Activated CD8-positive, alpha-beta memory T cell treated with anti-CD3 and anti-CD28 coated beads for 1 hour (primary cell): ENCODE measurements around the gene FXYD3.

ENCODE experiments used
- DNase-seq, 2 donors: peaks; one replicate each; pipeline ENCODE4 v3.0.0-alpha.2; 2020; ENCODE audit warnings: low read depth in 1 of 2; ENCODE audit errors: extremely low read depth in 1 of 2

The FXYD3 gene

GRCh38 chr19:35157431-35157830, 41.8 kb downstream of the FXYD3 start:
- DNase-seq = no peak

- DNase-seq = no peak
These were observed 44.0 kb downstream of the FXYD3 start for GRCh38 chr19:35159606-35160005.

DNA sequence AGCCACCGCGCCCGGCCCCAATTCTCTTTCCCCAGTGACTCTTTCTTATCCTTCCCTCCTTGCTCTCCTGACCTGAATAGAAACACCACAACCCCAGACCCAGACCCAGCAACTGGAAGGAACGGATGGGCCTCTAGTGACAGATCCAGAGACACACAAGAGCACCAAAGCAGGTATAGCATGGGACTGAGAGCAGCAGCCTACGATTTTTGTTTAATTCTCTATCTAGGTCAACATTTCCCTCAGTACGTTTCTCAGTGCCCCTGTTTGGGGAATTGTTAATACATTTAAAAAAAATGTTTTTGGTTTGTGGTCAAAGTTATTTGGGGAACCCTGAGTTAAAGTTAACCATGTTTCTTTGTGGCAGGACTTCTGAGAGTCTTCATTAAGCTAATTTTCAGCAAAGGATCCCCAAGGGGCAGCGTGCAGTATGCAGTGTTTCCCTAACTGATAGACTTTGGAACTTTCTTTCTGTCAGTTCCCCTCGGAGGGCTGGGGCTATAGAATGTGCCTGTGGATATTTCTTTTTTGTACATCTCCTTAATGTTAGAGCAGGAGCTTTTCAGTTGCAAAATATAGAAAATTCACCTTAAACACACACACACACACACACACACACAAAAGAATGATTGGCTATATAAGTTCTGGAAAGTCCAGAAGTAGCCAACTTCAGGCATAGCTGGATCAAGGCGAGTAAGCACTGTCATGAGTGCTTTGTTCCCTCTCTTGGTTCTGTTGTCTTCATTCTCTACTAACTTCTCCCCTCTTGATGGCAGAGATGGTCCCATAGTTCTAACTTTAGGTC, 45.2 kb downstream of the FXYD3 start:
- DNase-seq = no peak

- DNase-seq = no peak
These were observed 45.8 kb downstream of the FXYD3 start for GRCh38 chr19:35161434-35161743.

GRCh38 chr19:35162471-35163326, 47.1 kb downstream of the FXYD3 start:
- DNase-seq = no peak

GRCh38 chr19:35164418-35164817, 48.8 kb downstream of the FXYD3 start:
- no peak for DNase-seq

DNA sequence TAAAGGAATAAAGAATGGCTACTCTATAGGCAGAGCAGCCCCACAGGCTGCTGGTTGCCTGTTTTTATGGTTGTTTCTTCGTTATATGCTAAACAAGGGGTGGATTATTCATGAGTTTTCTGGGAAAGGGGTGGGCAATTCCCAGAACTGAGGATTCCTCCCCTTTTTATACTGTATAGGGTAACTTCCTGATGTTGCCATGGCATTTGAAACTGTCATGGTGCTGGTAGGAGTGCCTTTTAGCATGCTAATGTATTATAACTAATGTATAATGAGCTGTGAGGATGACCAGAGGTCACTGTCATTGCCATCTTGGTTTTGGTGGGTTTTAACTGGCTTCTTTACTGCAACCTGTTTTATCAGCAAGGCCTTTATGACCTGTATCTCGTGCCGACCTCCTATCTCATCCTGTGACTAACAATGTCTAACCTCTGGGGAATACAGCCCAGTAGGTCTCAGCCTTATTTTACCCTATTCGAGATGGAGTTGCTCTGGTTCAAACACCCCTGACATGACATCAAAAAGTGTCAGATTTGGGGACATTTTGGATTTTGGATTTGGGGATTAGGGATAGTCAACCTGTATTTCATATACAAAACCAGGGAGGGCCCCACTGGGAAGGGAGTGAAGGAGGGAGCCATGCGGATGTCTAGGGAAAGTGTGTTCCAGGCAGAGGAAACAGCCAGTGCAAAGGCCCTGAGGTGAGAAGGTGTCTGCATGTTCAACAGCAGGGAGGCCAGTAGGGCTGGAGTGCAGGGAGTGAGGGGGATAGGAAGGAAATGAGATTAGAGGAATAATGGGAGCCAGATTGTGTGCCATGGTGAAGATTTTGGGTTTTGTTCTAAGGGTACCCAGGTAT, 49.8 kb downstream of the FXYD3 start:
- DNase-seq = no peak

- DNase-seq = no peak
These were observed 50.8 kb downstream of the FXYD3 start for GRCh38 chr19:35166100-35167063.

DNA sequence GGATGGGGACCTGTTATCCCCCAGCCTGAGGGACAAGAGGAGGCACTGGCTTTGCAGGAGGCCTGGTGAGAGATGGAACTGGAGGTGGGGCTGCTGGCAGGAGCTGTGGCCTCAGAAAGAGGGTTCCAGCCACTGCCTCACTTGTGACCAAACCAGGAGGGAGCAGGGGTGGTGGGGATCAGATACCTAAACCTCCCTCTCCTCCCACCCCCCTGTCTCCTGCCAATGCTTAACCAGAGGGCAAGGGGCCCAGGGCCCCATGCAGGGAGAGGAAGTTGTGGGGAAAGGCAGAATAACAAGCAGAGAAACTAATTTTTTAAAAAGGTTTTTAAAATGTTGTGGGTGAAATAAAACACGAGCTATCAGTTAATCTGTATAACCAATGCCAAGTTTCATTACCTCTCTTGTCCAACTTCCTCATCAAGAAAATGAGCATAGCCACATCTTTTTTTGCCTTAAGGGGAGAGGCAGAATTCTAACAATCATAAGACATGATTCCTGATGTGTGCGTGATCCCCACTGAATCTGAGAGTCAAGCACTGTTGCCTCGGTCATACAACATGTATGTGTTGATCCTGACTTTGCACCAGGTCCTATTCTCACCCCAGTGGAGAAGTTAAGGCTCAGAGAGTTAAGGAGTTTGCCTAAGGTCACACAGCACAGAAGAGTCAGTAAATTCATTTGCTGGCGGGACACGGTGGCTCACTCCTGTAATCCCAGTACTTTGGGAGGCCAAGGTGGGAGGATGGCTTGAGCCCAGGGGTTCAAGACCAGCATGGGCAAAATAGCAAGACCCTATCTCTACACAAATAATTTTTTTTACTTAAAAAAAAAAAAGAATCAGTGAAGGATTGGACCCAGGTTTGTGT, 51.9 kb downstream of the FXYD3 start:
- no peak for DNase-seq

DNA sequence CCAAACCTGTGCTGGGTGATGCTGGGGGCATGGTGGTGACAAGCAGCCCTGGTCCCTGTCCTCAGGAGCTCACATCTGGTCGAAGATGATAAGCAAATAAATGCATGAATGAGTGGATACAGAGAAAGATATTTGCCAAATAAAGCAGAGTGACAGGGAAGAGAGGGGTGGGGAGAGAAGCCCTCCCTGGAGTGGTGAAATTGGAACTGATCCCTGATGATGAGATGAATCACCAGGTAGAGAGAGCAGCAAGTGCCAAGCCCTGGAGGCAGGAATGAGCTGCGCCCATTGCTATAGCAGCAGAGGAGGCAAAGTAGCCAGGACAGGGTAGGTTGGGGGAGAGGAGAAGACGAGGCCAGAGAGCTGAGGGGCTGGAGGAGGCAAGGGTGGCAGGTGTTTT, 52.6 kb downstream of the FXYD3 start:
- DNase-seq = no peak

DNA sequence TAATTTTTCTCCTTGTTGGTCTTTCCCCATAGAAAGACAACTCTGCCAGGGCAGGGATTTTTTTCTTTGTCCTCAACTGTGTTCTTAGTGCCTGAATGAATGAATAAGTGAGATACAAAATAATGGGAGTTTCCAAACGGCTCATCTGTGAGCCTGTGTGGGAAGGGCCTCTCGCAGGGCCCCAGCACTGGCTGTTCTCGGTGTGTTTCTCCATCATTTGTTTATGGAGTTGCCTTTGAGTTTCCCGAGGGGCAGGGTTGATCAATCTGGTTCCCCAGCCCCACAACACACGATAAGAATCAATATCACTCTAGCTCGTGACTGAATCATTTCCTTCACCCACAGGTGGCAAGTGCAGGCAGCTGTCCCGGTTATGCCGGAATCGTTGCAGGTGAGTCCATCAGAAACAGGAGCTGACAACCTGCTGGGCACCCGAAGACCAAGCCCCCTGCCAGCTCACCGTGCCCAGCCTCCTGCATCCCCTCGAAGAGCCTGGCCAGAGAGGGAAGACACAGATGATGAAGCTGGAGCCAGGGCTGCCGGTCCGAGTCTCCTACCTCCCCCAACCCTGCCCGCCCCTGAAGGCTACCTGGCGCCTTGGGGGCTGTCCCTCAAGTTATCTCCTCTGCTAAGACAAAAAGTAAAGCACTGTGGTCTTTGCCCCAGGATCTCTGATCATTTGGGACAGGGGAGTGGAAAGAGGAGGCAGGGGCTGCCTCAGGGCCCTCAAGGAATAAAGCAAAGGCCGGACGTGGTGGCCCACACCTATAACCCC, 53.8 kb downstream of the FXYD3 start:
- no peak for DNase-seq

- DNase-seq = no peak
These were observed 54.9 kb downstream of the FXYD3 start for GRCh38 chr19:35170359-35171061.

- DNase-seq = no peak
These were observed 56.1 kb downstream of the FXYD3 start for GRCh38 chr19:35171730-35172129.
